Measurements from ENCODE around the gene HINT2. TPM values are rescaled to one million over a fixed set of nuclear protein-coding genes. Genes with fewer than 3 reads are reported as not detected.

Gene HINT2
- total and polyA plus RNA-seq, 5 experiments from 2014 or later = 25.4 to 87.9 (median 73.0) TPM

DNA sequence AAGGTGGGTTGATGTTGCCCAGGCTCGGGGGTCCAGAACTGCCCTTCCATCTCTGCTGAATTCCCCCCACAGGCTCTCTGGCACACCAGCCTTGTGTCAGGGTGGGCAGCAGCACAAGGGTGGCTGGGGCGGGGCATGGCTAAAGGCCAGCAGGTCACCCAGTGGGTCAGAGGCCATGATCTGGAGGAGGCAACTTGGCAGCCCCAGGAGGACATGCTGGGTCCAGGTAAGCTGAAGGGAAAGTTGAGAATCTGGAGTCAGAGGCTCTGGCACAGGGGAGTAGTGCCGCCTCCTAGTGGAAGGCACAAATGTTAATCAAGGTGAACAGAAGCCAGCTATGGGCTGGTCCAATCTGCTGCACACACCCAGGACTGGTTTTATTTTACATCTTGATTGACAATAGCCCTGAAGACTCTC lies 20.4 kb upstream of the HINT2 start:
- POLR2A ChIA-PET = no interaction called here
- H3K27ac Mint-ChIP-seq = no peak overlapping the region
- H3K36me3 Mint-ChIP-seq = no peaks in the 10 kb centered on the region
- DNase-seq = no peak
- H3K4me1 Mint-ChIP-seq = peaks cover 18 to 38% (median 23%) of the 10 kb centered on the region in 4 donors
- H3K4me3 Mint-ChIP-seq = no peak overlapping the region
- ATAC-seq = peak in 1 of 2 donors; percentile 33
- H3K9me3 Mint-ChIP-seq = no peaks in the 10 kb centered on the region
- H3K27me3 Mint-ChIP-seq = no peaks in the 10 kb centered on the region

GRCh38 chr9:35834260-35835215 lies 19.7 kb upstream of the HINT2 start:
- no peak for ATAC-seq
- POLR2A ChIA-PET = interaction anchor here (0.7 kb wide), 1 partner anchor 86 kb away, joined by 4 read pairs; no protein-coding TSS in a partner anchor
- Mint-ChIP-seq H3K27me3 (no peaks in the 10 kb centered on the region), H3K4me3 (no peak overlapping the region), H3K9me3 (no peaks in the 10 kb centered on the region), H3K4me1 (peaks cover 23 to 41% (median 30%) of the 10 kb centered on the region in 4 donors), H3K27ac (peak overlapping the region in 5 of 10 donors; percentile 30 to 68 (median 57)), H3K36me3 (no peaks in the 10 kb centered on the region)
- DNase-seq = no peak

GRCh38 chr9:35832814-35833213 lies 18.0 kb upstream of the HINT2 start:
- DNase-seq (no peak), ATAC-seq (no peak)
- Mint-ChIP-seq H3K27ac (peak overlapping the region in 2 of 10 donors; percentile 4 to 38), H3K36me3 (no peaks in the 10 kb centered on the region), H3K27me3 (no peaks in the 10 kb centered on the region), H3K4me1 (peaks cover 32 to 50% (median 43%) of the 10 kb centered on the region in 4 donors), H3K9me3 (no peaks in the 10 kb centered on the region), H3K4me3 (no peak overlapping the region)
- POLR2A ChIA-PET = no interaction called here

DNA sequence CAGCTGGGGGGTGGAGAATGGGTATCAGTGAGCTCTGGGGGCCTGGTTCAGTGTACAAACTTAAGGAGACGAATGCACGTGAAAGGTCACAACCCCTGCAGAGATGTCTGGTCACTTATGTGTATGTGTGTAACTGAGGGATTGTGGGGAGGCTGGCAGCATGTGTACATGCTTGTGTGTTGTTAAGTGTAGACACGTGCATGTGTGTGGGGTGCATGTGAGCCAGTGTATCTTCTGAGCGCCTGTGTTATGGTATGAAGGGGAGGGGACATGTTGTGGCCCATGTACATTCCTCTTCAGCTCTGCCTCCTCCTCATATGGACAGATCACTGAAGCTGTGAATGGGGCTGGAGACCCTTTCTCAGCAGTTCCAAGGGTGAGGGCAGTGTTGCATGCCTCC lies 16.2 kb upstream of the HINT2 start:
- Mint-ChIP-seq H3K27ac (peak overlapping the region in 3 of 10 donors; percentile 57 to 85 (median 77)), H3K36me3 (no peaks in the 10 kb centered on the region), H3K27me3 (no peaks in the 10 kb centered on the region), H3K4me3 (peak overlapping the region in 4 of 10 donors; percentile 0 to 65 (median 32)), H3K9me3 (no peaks in the 10 kb centered on the region), H3K4me1 (peaks cover 30 to 56% (median 47%) of the 10 kb centered on the region in 4 donors)
- ATAC-seq (no peak), DNase-seq (no peak)
- POLR2A ChIA-PET = interaction anchor here (0.5 kb wide), 1 partner anchor 185 kb away, joined by 5 read pairs; no protein-coding TSS in a partner anchor

DNA sequence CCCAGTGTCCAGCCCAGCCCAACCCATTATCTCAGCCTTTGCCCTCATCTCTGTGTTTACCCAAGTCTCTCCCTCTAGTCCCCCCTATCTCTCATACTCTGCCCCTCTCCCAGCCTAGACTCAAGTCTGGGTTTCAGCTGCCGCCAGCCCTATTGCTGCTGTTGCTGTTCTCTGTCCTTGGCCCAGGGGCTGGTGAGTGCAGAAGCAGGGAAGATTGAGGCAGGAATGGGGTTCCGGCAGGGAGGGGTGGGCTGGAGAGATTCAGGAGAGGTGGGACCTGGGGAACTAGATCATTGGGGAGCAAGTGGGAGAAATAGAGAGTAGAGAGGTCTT lies 14.9 kb upstream of the HINT2 start:
- POLR2A ChIA-PET = interaction anchor here (0.6 kb wide), 1 partner anchor 19 kb away, joined by 3 read pairs; no protein-coding TSS in a partner anchor

GRCh38 chr9:35829084-35829763 lies 14.4 kb upstream of the HINT2 start, which contains the start of gene TMEM8B:
TSS of gene TMEM8B (plus strand) at chr9:35829228. CDS start at chr9:35829448, 220 bp downstream.
- Mint-ChIP-seq H3K27me3 (no peaks in the 10 kb centered on the region), H3K27ac (peak within 1 kb of the TSS; percentile 81 to 100 (median 96)), H3K4me1 (peaks cover 32 to 63% (median 44%) of the 10 kb centered on the region in 4 donors), H3K4me3 (peak within 1 kb of the TSS; percentile 86 to 100 (median 96)), H3K36me3 (no peaks in the 10 kb centered on the region), H3K9me3 (no peaks in the 10 kb centered on the region)
- POLR2A ChIA-PET = interaction anchor here (0.6 to 1.5 kb wide), 8 partner anchors 15 to 241 kb away, joined by 3 to 8 read pairs (median 3); partner anchors contain the start of genes CCDC107, HINT2 and SPAG8
- DNase-seq = peak; percentile 83 to 97 (median 90)
- ATAC-seq = peak; percentile 94

More for the DNA sequence above, 14.9 kb upstream of the HINT2 start:
- DNase-seq (no peak), ATAC-seq (no peak)
- Mint-ChIP-seq H3K27me3 (no peaks in the 10 kb centered on the region), H3K4me1 (peaks cover 32 to 63% (median 48%) of the 10 kb centered on the region in 4 donors), H3K27ac (peak overlapping the region; percentile 65 to 97 (median 93)), H3K4me3 (peak overlapping the region; percentile 82 to 92 (median 86)), H3K36me3 (no peaks in the 10 kb centered on the region), H3K9me3 (no peaks in the 10 kb centered on the region)

GRCh38 chr9:35828716-35829083 lies 13.9 kb upstream of the HINT2 start, which contains the start of gene FAM221B:
TSS of gene FAM221B (minus strand) at chr9:35828732. CDS start at chr9:35826161, 2,571 bp downstream.
- Mint-ChIP-seq H3K4me3 (peak within 1 kb of the TSS; percentile 86 to 100 (median 96)), H3K36me3 (no peaks in the 10 kb centered on the region), H3K9me3 (no peaks in the 10 kb centered on the region), H3K4me1 (peaks cover 32 to 61% (median 42%) of the 10 kb centered on the region in 4 donors), H3K27ac (peak within 1 kb of the TSS; percentile 81 to 100 (median 96)), H3K27me3 (no peaks in the 10 kb centered on the region)
- POLR2A ChIA-PET = interaction anchor here (0.6 to 1.5 kb wide), 7 partner anchors 14 to 241 kb away, joined by 3 to 8 read pairs (median 3); partner anchors contain the start of genes CCDC107, HINT2 and SPAG8
- ATAC-seq (peak; percentile 33 to 41), DNase-seq (peak in 2 of 10 donors; percentile 39 to 72)

- POLR2A ChIA-PET = interaction anchor here (1.0 kb wide), 1 partner anchor 8 kb away, joined by 6 read pairs; no protein-coding TSS in a partner anchor
- Mint-ChIP-seq H3K27ac (peak overlapping the region in 5 of 10 donors; percentile 7 to 78 (median 60)), H3K9me3 (no peaks in the 10 kb centered on the region), H3K27me3 (no peaks in the 10 kb centered on the region), H3K36me3 (no peaks in the 10 kb centered on the region), H3K4me1 (peaks cover 30 to 53% (median 38%) of the 10 kb centered on the region in 4 donors), H3K4me3 (peak overlapping the region; percentile 69 to 98 (median 95))
- ATAC-seq = no peak
- no peak for DNase-seq
Measured at GRCh38 chr9:35827486-35827885, 12.6 kb upstream of the HINT2 start.

- no peaks in the 10 kb centered on the region for H3K36me3 Mint-ChIP-seq
- H3K27ac Mint-ChIP-seq = peak overlapping the region in 6 of 10 donors; percentile 4 to 83 (median 48)
- DNase-seq (peak in 5 of 10 donors; percentile 29 to 60 (median 57)), ATAC-seq (peak; percentile 21 to 34)
- H3K4me1 Mint-ChIP-seq = peaks cover 27 to 45% (median 32%) of the 10 kb centered on the region in 4 donors
- POLR2A ChIA-PET = interaction anchor here (0.6 to 1.2 kb wide), 3 partner anchors 12 to 33 kb away, joined by 3 read pairs; partner anchors contain the start of gene SPAG8
- no peaks in the 10 kb centered on the region for H3K27me3 Mint-ChIP-seq
- no peaks in the 10 kb centered on the region for H3K9me3 Mint-ChIP-seq
- H3K4me3 Mint-ChIP-seq = peak overlapping the region in 5 of 10 donors; percentile 17 to 72 (median 40)
Measured at GRCh38 chr9:35826071-35826701, 11.3 kb upstream of the HINT2 start.

- POLR2A ChIA-PET = no interaction called here
- no peak overlapping the region for H3K4me3 Mint-ChIP-seq
- no peak for DNase-seq
- peak overlapping the region in 1 of 10 donors; percentile 45 for H3K27ac Mint-ChIP-seq
- no peak for ATAC-seq
- H3K36me3 Mint-ChIP-seq = no peaks in the 10 kb centered on the region
- H3K4me1 Mint-ChIP-seq = peaks cover 5 to 14% (median 9%) of the 10 kb centered on the region in 4 donors
- H3K9me3 Mint-ChIP-seq = no peaks in the 10 kb centered on the region
- peaks cover 0 to 4% (median 0%) of the 10 kb centered on the region in 5 donors for H3K27me3 Mint-ChIP-seq
Measured at GRCh38 chr9:35822926-35823325, 8.1 kb upstream of the HINT2 start.

GRCh38 chr9:35820076-35820475 lies 5.2 kb upstream of the HINT2 start:
- H3K9me3 Mint-ChIP-seq = peaks cover 0 to 3% (median 0%) of the 10 kb centered on the region in 9 donors
- POLR2A ChIA-PET = no interaction called here
- H3K27ac Mint-ChIP-seq = no peak overlapping the region
- peaks cover 0 to 5% (median 0%) of the 10 kb centered on the region in 5 donors for H3K27me3 Mint-ChIP-seq
- DNase-seq (no peak), ATAC-seq (no peak)
- H3K36me3 Mint-ChIP-seq = no peaks in the 10 kb centered on the region
- H3K4me1 Mint-ChIP-seq = peaks cover 4 to 14% (median 8%) of the 10 kb centered on the region in 4 donors
- H3K4me3 Mint-ChIP-seq = no peak overlapping the region

Data from naive thymus-derived CD8-positive, alpha-beta T cell (primary cell).